Ishikawa (cell line): ENCODE measurements around the gene IL36RN.

Source experiments
- CEBPB ChIP-seq: IDR thresholded peaks from 2 replicates; pipeline ENCODE4 v1.6.1; 2012
- CREB1 ChIP-seq: IDR thresholded peaks from 2 replicates; pipeline ENCODE4 v1.6.1; 2012; ENCODE audit warnings: low read depth
- EGR1 ChIP-seq: IDR thresholded peaks from 2 replicates; pipeline ENCODE4 v1.6.1; 2012
- EP300 ChIP-seq: IDR thresholded peaks from 2 replicates; pipeline ENCODE4 v1.6.1; 2012; ENCODE audit warnings: borderline replicate concordance
- FOXM1 ChIP-seq: IDR thresholded peaks from 2 replicates; pipeline ENCODE4 v1.6.1; 2012; ENCODE audit warnings: low read depth, borderline replicate concordance
- MAX ChIP-seq: IDR thresholded peaks from 2 replicates; pipeline ENCODE4 v1.6.1; 2012
- NFIC ChIP-seq: IDR thresholded peaks from 2 replicates; pipeline ENCODE4 v1.6.1; 2012
- RAD21 ChIP-seq: IDR thresholded peaks from 2 replicates; pipeline ENCODE4 v1.6.1; 2012; ENCODE audit warnings: low read depth
- REST ChIP-seq: IDR thresholded peaks from 2 replicates; pipeline ENCODE4 v1.6.1; 2012; ENCODE audit warnings: low read depth, mild to moderate bottlenecking
- TAF1 ChIP-seq: IDR thresholded peaks from 2 replicates; pipeline ENCODE4 v1.6.1; 2012; ENCODE audit warnings: low read depth, mild to moderate bottlenecking
- TCF12 ChIP-seq: IDR thresholded peaks from 2 replicates; pipeline ENCODE4 v1.6.1; 2012; ENCODE audit warnings: low read depth
- TEAD4 ChIP-seq: IDR thresholded peaks from 2 replicates; pipeline ENCODE4 v1.6.1; 2012
- USF1 ChIP-seq: IDR thresholded peaks from 2 replicates; pipeline ENCODE4 v1.6.1; 2012
- YY1 ChIP-seq: IDR thresholded peaks from 2 replicates; pipeline ENCODE4 v1.6.1; 2012; ENCODE audit warnings: low read depth
- ZBTB7A ChIP-seq: IDR thresholded peaks from 2 replicates; pipeline ENCODE4 v1.6.1; 2012; ENCODE audit warnings: low read depth

The IL36RN gene

GRCh38 chr2:113018509-113018908 is 40.5 kb upstream of the IL36RN start:
- TF ChIP-seq NFIC = no peak
- no peak for TF ChIP-seq USF1
- no peak for TF ChIP-seq RAD21
- TF ChIP-seq REST = no peak
- no peak for TF ChIP-seq TCF12
- no peak for TF ChIP-seq CREB1
- TF ChIP-seq YY1 = no peak
- no peak for TF ChIP-seq TEAD4
- TF ChIP-seq MAX = no peak
- TF ChIP-seq EGR1 = no peak
- TF ChIP-seq EP300 = no peak
- no peak for TF ChIP-seq CEBPB
- no peak for TF ChIP-seq TAF1
- no peak for TF ChIP-seq FOXM1
- no peak for TF ChIP-seq ZBTB7A

- no peak for TF ChIP-seq MAX
- TF ChIP-seq TAF1 = no peak
- TF ChIP-seq TCF12 = no peak
These were observed 37.7 kb upstream of the IL36RN start for GRCh38 chr2:113021312-113021711.

- TF ChIP-seq EGR1 = no peak
- no peak for TF ChIP-seq YY1
These were observed 34.2 kb upstream of the IL36RN start for GRCh38 chr2:113024764-113025163.

- TF ChIP-seq MAX (no peak), RAD21 (no peak), NFIC (no peak), TEAD4 (no peak), USF1 (no peak), EGR1 (no peak), ZBTB7A (no peak), EP300 (no peak), YY1 (no peak), CREB1 (no peak)
These were observed 33.3 kb upstream of the IL36RN start for GRCh38 chr2:113025737-113026136.

GRCh38 chr2:113027691-113028090 is 31.3 kb upstream of the IL36RN start:
- TF ChIP-seq TAF1 (no peak), ZBTB7A (no peak), REST (no peak), RAD21 (no peak), YY1 (no peak), TCF12 (no peak), CEBPB (no peak), CREB1 (no peak), TEAD4 (no peak), EGR1 (no peak), NFIC (no peak), EP300 (no peak), USF1 (no peak), FOXM1 (no peak), MAX (no peak)

- TF ChIP-seq EP300 (no peak), MAX (no peak), NFIC (no peak), ZBTB7A (no peak)
These were observed 30.9 kb upstream of the IL36RN start for GRCh38 chr2:113028112-113028511.
